ENCODE measurements around the gene LMF1. TPM values are rescaled to one million over a fixed set of nuclear protein-coding genes. Genes with fewer than 3 reads are reported as not detected.

LMF1 gene
- total and polyA plus RNA-seq, 2 of the 4 experiments (the other 2 are of a cell fraction), result 7.7 to 13.1 TPM

GRCh38 chr16:909281-910000 is 61.3 kb downstream of the LMF1 start:
- Histone ChIP-seq H3K23ac (ENCODE audit: low read depth, low read length) (no peak overlapping the region), H2AK5ac (ENCODE audit: low read depth, low read length) (no peak overlapping the region), H3K18ac (ENCODE audit: low read depth, low read length) (no peak overlapping the region), H4K5ac (ENCODE audit: low read depth, low read length) (no peak overlapping the region), H2AFZ (replicated peaks; ENCODE audit: low read length, poor library complexity) (peak overlapping the region; percentile 18), H3K4me1 (ENCODE audit: control insufficient read depth, insufficient read depth, low read length) (no peaks in the 10 kb centered on the region), H3K9me3 (ENCODE audit: control insufficient read depth, insufficient read depth, low read length) (peaks cover 8% of the 10 kb centered on the region; the same call in 1 of the 2 replicates), H4K91ac (ENCODE audit: insufficient read depth, low read depth, low read length) (no peak overlapping the region), H3K36me3 (ENCODE audit: control insufficient read depth, insufficient read depth, low read length) (peaks cover 10% of the 10 kb centered on the region), H3K9ac (ENCODE audit: low read depth, low read length) (no peak overlapping the region), H2AK9ac (replicated peaks; ENCODE audit: low read depth, low read length, poor library complexity) (no peak overlapping the region), H3K56ac (ENCODE audit: extremely low read depth, insufficient read depth, low read length) (no peak overlapping the region), H4K20me1 (ENCODE audit: insufficient read depth, low read length) (no peaks in the 10 kb centered on the region), H3K9me1 (ENCODE audit: insufficient read depth, low read length) (no peaks in the 10 kb centered on the region; the same call in 1 of the 2 replicates), H3K4me2 (ENCODE audit: low read depth, low read length) (no peak overlapping the region), H4K8ac (ENCODE audit: low read depth in 2 of 2, low read length in 2 of 2) (no peak overlapping the region), H3K79me1 (ENCODE audit: low read depth in 1 of 2, low read length in 2 of 2) (no peaks in the 10 kb centered on the region), H3K14ac (replicated peaks; ENCODE audit: low read depth, low read length) (no peak overlapping the region), H2BK5ac (ENCODE audit: low read depth, low read length, poor library complexity, severe bottlenecking) (no peak overlapping the region), H3K4me3 (ENCODE audit: insufficient read depth, low read depth, low read length) (no peak overlapping the region), H3K4ac (ENCODE audit: low read depth, low read length) (no peak overlapping the region), H3K27ac (ENCODE audit: insufficient read depth, low read length) (no peak overlapping the region), H2BK120ac (ENCODE audit: low read depth, low read length) (no peak overlapping the region), H2BK20ac (ENCODE audit: low read depth, low read length) (no peak overlapping the region), H3K27me3 (ENCODE audit: control insufficient read depth, insufficient read depth, low read length) (no peaks in the 10 kb centered on the region), H2BK15ac (ENCODE audit: low read depth, low read length) (no peak overlapping the region)
- in situ Hi-C loops (cut with MboI; ENCODE audit: low sequenced_read_pairs), result no loop called here
- WGBS, 2 experiments (ENCODE audit: extremely low coverage in 2 of 2, insufficient read length in 1 of 2), result 93% methylated on average over 35 of the region's 45 CpGs; no CpG with 5 or more reads in 1 of the 2 experiments
- TF ChIP-seq CEBPB (IDR thresholded peaks at IDR 0.05; ENCODE audit: low read depth, low read length), result no peak
- TF ChIP-seq POLR2A (IDR thresholded peaks at IDR 0.05; ENCODE audit: low read depth, low read length), result no peak
- TF ChIP-seq BHLHE40 (IDR thresholded peaks at IDR 0.05; ENCODE audit: low read depth, low read length), result no peak
- no peak for TF ChIP-seq NFE2L2 (IDR thresholded peaks at IDR 0.05; ENCODE audit: low read depth, low read length)
- no peak for TF ChIP-seq CTCF (conservative IDR thresholded peaks at IDR 0.05; ENCODE audit: low read depth, low read length)
- TF ChIP-seq MAZ (IDR thresholded peaks at IDR 0.05; ENCODE audit: borderline replicate concordance, low read depth, low read length), result no peak
- TF ChIP-seq RFX5 (IDR thresholded peaks at IDR 0.05; ENCODE audit: low read depth, low read length), result no peak
- DNase-seq, result no peak
- dilution Hi-C loops (cut with HindIII; ENCODE audit: low sequenced_read_pairs, unreplicated experiment), result no loop called here
- ChIA-PET CTCF (no interaction called here), POLR2A (ENCODE audit: unreplicated experiment) (no interaction called here)
- intact Hi-C loops (cut with micrococcal nuclease), result no loop called here
- BruUV-seq (replicated peaks), result no TSS peak
- no peak for ATAC-seq (ENCODE audit: low read depth)
